Measurements from ENCODE around the gene HMGCS1.

DNA sequence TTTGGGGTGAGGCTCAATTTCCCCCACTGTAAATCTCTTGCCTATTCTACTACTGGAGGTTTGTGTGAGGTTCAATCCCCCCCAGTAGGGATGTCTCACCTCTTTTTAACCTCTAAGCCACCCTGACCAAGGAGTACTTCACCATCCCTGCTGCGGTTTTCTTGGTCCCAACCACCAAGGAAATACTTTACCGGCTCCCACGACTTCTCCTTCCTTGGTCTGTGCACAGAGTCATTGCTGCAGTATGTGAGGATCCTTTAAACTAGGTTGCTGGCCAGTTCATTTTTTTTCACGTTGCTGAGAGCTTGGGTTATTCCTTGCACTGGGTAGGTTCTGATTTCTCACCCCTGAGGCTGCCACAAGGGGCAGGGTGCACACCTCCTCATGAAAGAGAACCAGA, 22.5 kb upstream of the HMGCS1 start:
- TF ChIP-seq POLR2AphosphoS5 (IDR thresholded peaks at IDR 0.05; ENCODE audit: low read depth): peak; percentile 79
- TF ChIP-seq, protein P1, sequence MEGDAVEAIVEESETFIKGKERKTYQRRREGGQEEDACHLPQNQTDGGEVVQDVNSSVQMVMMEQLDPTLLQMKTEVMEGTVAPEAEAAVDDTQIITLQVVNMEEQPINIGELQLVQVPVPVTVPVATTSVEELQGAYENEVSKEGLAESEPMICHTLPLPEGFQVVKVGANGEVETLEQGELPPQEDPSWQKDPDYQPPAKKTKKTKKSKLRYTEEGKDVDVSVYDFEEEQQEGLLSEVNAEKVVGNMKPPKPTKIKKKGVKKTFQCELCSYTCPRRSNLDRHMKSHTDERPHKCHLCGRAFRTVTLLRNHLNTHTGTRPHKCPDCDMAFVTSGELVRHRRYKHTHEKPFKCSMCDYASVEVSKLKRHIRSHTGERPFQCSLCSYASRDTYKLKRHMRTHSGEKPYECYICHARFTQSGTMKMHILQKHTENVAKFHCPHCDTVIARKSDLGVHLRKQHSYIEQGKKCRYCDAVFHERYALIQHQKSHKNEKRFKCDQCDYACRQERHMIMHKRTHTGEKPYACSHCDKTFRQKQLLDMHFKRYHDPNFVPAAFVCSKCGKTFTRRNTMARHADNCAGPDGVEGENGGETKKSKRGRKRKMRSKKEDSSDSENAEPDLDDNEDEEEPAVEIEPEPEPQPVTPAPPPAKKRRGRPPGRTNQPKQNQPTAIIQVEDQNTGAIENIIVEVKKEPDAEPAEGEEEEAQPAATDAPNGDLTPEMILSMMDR (IDR thresholded peaks at IDR 0.05; ENCODE audit: insufficient read depth, low read length): no peak
- TF ChIP-seq GABPA (IDR thresholded peaks at IDR 0.05; ENCODE audit: low read depth): no peak
